GM18951 (cell line): ENCODE measurements around the gene CDHR3.

Experiments
- POLR2A ChIP-seq: IDR thresholded peaks from 4 replicates; pipeline ENCODE4 v1.6.1; 2011; ENCODE audit warnings: mild to moderate bottlenecking; ENCODE audit not compliant: insufficient read length, insufficient read depth; ENCODE audit errors: extremely low read depth
- in situ Hi-C: fragments of 300-500 bp; cut with MboI; formaldehyde crosslinking; loops from one replicate; pipeline ENCODE4 v1.12.0; 2022; ENCODE audit warnings: low sequenced_read_pairs, mixed read lengths, inconsistent platforms; ENCODE audit not compliant: unreplicated experiment

The CDHR3 gene

GRCh38 chr7:106047818-106048705 is 85.0 kb downstream of the CDHR3 start:
- in situ Hi-C loops, result no loop called here
- no peak for TF ChIP-seq POLR2A

GRCh38 chr7:106048706-106049020 is 85.6 kb downstream of the CDHR3 start:
- in situ Hi-C loops, result no loop called here
- no peak for TF ChIP-seq POLR2A

GRCh38 chr7:106049139-106049752 is 86.2 kb downstream of the CDHR3 start:
- TF ChIP-seq POLR2A, result no peak
- in situ Hi-C loops, result no loop called here

GRCh38 chr7:106050002-106050745 is 87.1 kb downstream of the CDHR3 start:
- in situ Hi-C loops, result no loop called here
- TF ChIP-seq POLR2A, result no peak

GRCh38 chr7:106050746-106051117 is 87.7 kb downstream of the CDHR3 start:
- in situ Hi-C loops, result no loop called here
- TF ChIP-seq POLR2A, result no peak

GRCh38 chr7:106052681-106053080 is 89.6 kb downstream of the CDHR3 start:
- in situ Hi-C loops, result no loop called here
- TF ChIP-seq POLR2A, result no peak

DNA sequence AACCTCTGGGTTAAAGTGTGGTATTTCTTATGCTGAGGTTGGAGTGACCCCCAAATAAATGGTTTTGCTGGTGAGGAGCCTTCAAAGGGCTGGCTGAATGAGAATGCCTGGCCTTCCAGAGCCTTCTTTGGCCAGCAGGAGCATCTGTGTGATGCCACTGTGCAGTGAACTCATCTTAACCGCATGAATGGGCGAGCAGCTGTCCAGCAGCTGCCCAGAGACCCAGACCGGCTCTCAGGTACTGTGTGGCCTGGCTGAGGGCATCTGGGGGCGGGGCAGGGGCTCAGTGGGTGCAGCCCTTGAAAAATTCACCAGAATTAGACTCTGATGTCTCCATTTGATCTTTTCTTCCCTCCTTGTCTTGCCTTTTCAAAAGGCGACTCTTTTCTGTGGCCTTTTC is 90.0 kb downstream of the CDHR3 start:
- no peak for TF ChIP-seq POLR2A
- in situ Hi-C loops, result no loop called here

DNA sequence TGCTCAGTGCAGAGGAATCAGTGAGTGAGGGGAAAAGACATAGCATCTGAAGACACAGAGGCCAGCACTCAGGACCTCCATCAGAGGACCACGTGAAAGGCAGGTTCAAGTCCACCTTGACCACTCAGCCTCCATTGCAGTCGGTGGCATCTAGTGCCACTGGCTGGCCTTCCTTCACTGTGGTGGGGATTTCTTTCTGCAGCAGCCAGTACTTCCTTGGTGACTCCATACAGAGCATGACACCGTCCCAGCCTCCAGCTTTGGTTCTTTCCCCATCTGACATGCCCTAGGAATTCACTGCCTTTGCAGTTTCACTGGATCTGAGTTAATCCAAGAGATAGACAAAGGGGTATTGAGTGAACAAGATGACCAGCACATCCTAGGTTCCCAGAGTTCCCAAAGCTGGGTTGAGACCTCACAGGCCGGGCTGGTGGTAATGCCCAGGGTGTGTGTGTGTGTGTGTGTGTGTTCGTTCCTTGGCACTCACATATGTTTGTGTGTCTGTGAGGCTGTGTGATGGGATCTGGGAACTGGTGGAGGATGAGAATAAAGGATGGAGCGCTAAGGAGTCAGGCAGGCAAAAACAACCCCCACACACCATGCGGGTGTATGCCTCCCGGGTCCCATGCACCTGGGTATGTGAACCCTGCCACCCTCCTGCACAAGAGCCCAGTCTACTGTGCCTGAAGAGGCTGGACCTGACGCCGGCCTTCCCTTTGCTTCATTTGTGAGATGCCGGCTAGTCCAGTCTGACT is 91.3 kb downstream of the CDHR3 start:
- in situ Hi-C loops, result no loop called here
- TF ChIP-seq POLR2A, result no peak

GRCh38 chr7:106054971-106055532 is 92.0 kb downstream of the CDHR3 start:
- no peak for TF ChIP-seq POLR2A
- in situ Hi-C loops, result loop anchor here (5.0 kb wide), 1 partner anchor 97 kb away; no protein-coding TSS in a partner anchor

DNA sequence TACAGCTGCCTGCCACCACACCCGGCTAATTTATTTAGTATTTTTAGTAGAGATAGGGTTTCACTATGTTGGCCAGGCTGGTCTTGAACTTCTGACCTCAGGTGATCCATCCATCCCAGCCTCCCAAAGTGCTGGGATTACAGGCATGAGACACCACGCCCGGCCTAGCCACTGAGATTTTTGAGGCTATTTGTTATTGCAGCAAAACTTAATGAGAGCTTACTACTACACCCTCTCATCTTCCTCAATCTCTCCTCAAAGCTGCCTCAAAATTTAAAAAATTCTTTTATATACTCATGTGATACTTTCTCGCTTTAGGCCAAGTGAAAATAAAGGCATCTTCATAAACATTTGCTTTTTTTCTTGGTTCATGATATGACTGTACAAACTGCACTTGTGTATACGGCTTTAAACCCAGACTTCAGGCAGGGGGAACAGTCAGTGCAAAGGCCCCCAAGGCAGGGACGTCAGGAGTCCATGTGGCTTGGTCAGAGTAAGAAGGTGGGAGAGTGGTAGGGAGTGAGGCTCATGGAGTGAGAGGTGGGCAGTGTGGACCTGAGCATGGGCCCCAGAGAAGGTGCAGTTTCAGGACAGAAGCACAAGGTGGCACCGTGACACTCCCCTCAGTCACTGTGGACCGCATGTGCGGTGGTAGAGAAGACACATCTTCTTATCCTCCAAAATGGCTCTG is 93.6 kb downstream of the CDHR3 start:
- TF ChIP-seq POLR2A, result no peak
- in situ Hi-C loops, result loop anchor here (5.0 kb wide), 1 partner anchor 96 kb away; no protein-coding TSS in a partner anchor

- peak; percentile 23 for TF ChIP-seq POLR2A
- in situ Hi-C loops, result loop anchor here (5.0 kb wide), 1 partner anchor 95 kb away; no protein-coding TSS in a partner anchor
These were observed 94.3 kb downstream of the CDHR3 start for GRCh38 chr7:106057204-106057961.
